Transverse colon (tissue), 4 donors: ENCODE measurements around the gene COG5.

Source experiments
- POLR2AphosphoS5 ChIP-seq, 3 donors: sonication (generic); formaldehyde crosslinking; IDR thresholded peaks; one replicate each; pipeline ENCODE4 v1.6.1; 2016; ENCODE audit warnings: antibody characterized with exemption in 3 of 3
- TF ChIP-seq, protein P1 (sequence below), 5 experiments: fragments of 200-600 bp in 3 of 5; fragments of 450-650 bp in 2 of 5; sonication (generic) in 3 of 5; IDR thresholded peaks; 1 replicate in 2 of 5; 2 replicates in 3 of 5; pipeline ENCODE4 v1.5.1; 2016 to 2017; ENCODE audit warnings: antibody characterized with exemption in 5 of 5, inconsistent platforms in 3 of 5, mild to moderate bottlenecking in 2 of 5, moderate library complexity in 1 of 5

DNA sequence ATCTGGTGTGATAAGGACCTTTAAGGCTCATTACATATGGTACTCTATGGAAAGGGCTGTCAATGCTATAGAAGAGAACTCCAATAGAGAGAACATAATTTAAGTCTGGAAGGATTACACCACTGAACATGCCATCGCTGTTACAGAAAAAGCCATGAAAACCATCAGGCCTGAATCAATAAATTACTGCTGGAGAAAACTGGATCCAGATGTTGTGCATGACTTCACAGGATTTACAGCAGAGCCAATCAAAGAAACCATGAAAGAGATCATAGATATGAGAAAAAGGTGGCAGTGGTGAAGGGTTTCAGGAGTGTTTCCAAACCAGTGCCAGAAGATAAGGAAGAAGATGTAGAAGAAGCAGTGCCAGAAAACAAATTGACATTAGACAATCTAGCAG lies 112.8 kb downstream of the COG5 start:
- no peak for TF ChIP-seq POLR2AphosphoS5 (IDR thresholded peaks at IDR 0.05)
- TF ChIP-seq, protein P1, sequence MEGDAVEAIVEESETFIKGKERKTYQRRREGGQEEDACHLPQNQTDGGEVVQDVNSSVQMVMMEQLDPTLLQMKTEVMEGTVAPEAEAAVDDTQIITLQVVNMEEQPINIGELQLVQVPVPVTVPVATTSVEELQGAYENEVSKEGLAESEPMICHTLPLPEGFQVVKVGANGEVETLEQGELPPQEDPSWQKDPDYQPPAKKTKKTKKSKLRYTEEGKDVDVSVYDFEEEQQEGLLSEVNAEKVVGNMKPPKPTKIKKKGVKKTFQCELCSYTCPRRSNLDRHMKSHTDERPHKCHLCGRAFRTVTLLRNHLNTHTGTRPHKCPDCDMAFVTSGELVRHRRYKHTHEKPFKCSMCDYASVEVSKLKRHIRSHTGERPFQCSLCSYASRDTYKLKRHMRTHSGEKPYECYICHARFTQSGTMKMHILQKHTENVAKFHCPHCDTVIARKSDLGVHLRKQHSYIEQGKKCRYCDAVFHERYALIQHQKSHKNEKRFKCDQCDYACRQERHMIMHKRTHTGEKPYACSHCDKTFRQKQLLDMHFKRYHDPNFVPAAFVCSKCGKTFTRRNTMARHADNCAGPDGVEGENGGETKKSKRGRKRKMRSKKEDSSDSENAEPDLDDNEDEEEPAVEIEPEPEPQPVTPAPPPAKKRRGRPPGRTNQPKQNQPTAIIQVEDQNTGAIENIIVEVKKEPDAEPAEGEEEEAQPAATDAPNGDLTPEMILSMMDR (IDR thresholded peaks at IDR 0.05): no peak
